ENCODE data around the gene KCNK18.
"Not testable (repeated sequence)": the region's sequence is repeated elsewhere in the genome, so short reads cannot be mapped to it uniquely, and the experiment has no call there.

KCNK18 gene

DNA sequence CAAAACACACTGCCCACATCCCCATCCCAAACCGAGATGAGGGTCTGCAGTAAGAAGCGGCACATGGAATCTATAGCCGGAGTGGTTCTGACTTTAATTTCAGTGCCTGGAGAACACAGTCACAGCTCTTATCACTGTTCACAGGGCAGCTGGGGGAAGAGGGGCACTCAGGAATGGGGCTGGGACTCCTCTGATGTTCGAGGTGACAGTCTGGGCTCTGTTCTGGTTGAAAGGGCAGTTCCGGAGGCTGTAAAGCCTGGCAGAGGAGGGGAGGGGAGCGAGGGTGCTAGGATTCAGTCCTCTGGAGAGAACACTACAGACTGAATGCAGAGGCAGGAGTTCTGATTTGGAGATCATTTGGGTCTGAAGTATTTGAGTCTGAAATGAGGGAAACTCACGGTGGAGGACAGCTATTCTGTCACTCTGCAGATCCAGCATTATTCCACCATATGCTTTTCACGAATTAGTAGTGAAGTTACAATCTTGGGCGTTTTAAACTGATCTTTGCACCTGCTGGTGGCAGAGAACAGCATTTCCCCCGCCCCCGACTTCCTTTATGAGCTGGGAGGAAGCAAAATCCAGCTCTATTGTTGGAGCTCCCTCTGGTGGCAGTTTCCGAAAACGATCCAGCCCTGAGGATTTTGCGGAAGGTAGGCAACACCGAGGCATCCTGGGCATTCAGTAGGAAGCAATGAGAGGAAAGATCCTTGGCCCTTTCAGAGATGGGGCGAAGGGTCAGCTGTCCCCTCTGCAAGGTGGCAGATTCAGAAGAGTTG lies 22.7 kb upstream of the KCNK18 start:
- peak; percentile 68 for DNase-seq (ENCODE audit: low read depth)

DNA sequence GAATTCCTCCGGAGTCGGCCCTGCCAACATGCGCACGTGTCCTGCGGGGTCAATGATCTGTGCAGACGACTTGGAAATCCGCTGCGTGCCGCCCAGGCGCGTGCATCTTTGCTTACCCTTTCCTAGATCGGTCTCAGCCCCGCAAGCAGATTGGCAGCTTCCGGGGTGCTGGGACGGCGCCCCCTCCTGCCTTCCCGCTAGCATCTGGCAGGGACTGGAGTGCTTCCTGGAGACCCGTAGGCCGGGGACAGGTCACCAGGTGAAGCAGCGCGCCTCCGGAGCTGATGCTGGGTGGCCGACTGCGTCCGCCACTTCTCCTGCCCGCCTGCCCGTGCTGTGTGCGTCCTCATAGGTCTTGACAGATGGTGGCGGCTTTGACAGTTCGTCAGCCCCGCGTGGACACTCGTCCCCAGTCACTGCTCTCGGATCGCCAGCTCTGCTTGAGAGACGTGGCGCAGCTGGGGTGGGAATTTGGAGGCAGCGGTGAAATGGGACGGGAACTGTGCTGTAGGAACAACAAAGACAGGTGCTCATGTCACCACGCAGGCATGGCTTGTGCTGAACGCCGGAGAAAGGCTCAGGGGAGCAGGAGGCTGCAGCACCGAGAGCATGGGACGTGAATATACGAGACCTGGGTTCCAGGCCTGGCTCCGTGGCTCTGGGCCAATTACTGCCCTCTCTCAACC lies 21.9 kb upstream of the KCNK18 start:
- DNase-seq (ENCODE audit: low read depth) = no peak

DNA sequence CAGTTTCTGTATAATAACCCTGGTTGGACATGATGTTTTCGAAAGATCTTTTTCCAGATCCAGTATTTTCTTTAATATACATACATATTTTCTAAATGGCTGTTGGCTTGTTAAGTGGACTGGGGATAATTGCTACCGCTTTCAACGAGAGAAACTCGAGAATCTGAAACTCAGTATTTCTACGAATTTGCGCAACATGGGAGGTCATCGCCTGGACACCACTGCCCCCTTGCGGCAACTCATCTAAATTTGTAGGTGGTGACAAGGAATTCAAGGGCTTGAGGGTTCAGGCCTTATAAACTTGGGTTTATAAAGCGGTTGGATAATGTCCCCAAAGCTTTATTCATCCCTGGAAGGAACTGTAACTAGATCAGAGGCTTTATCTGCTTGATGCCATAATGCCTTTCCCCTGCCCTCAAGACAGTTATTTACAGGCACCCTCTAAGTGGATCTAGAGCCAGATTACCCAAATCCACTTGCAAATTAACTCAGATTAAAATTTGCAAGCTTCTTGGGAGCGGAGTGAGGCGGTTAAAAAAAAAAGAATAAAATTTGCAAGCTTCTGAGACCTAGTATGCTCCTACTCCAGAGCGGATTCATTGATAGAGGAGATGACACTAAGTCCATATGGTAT lies 21.3 kb upstream of the KCNK18 start:
- peak; percentile 74 for DNase-seq (ENCODE audit: low read depth)

DNA sequence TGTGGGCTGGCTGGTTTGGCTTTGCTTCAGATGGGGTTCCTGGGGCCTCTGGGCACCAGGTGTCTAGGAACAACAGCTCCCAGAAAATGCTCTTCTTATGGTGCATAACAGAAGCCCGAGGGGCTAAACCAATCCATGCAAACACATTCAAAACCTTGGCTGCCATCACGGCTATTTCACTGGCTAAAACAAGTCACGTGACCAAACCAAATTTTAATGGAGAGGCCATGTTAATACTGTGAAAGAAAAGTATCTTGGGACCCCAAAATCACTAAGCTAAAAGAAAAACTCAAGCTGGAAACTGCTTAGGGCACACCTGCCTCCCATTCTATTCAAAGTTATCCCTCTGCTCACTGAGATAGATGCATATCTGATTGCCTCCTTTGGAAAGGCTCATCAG lies 19.1 kb upstream of the KCNK18 start:
- DNase-seq (ENCODE audit: low read depth) = no peak

DNA sequence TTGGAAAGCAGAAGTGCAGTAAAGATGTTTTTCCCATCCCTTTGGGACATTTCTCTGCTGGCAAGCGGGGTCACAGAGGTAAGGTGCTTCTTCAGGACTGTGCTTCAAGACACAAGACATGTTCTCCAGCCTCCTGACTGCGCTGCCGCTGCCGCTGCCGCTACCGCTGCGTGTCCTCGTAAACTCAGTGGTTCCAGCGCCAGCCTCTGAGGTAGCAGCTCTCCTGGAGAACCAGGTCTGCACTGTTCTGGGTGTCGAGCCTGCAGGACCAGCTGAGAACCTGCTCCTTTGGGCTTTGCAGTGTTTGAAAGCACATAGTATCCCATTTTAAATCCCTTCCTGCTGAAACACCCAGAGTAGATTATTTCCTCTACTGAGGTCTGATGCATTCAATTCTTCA lies 13.0 kb upstream of the KCNK18 start:
- no peak for DNase-seq (ENCODE audit: low read depth)

DNA sequence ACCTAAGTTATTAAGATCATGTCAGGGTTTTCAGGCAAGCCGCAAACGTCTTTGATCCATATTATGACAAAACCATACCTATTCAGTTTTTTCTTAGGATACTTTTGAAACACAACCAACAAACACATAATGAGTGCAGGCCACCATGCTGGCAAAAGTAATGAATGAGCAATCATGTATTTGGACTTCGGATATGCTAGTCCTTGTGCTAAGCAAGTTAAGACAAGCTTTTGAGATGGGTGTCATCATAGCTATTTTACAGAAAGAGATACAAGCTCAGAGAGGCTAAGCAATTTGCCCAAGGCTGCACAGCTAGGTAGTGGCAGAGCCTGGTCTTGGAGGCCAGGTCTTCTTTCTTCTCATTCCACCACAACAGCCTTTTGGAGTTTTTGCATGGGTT lies 12.5 kb upstream of the KCNK18 start:
- no peak for DNase-seq (ENCODE audit: low read depth)

DNA sequence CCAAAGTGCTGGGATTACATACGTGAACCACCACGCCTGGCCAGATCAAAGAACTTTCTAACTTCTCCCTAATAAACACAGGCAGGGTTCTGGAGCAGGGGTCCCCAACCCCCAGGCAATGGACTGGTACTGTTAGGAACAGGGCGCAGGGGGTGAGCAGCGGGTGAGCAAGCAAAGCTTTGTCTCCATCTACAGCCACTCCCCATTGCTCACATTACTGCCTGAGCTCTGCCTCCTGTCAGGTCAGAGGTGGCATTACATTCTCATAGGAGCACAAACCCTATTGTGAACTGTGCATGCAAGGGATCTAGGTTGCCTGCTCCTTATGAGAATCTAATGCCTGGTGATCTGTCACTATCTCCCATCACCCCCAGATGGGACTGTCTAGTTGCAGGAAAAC lies 11.5 kb upstream of the KCNK18 start:
- DNase-seq (ENCODE audit: low read depth) = not testable (repeated sequence)

DNA sequence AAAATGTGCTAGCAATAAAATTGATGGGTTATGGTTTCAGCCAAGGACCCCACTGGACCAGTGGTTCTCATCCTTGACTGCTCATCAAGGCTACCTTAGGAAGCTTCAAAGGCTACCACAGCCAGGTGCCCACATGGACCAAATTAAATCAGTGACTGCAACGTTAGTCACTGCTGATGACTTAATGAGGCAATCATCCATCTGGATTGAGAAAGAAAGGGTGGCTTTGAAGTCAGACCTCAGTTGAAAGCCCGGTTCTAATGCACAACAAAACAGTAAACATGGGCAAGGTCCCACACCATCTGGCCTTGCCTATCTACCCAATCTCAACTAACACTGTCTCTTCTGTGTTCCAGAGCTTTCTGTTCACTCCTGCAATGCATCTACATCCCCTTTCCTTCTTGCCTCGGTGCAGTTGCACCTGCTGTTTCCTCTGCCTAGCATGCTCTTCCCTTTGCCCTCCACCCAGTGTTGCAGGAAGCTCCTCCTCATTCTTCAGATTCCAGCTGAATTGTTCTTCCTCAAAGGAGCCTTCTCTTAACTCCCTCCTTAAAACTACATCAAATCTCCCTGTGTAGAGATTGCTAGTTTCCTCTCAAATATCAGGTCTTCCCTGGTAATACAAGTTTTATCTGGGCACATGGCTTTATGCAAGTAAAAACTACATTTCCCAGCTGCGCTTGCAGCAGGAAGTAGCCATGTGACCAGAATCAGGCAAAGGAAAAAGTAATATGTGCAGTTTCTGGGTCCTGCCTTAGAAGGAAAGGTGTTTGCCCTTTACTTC lies 10.3 kb upstream of the KCNK18 start:
- peak; percentile 26 for DNase-seq (ENCODE audit: low read depth)

DNA sequence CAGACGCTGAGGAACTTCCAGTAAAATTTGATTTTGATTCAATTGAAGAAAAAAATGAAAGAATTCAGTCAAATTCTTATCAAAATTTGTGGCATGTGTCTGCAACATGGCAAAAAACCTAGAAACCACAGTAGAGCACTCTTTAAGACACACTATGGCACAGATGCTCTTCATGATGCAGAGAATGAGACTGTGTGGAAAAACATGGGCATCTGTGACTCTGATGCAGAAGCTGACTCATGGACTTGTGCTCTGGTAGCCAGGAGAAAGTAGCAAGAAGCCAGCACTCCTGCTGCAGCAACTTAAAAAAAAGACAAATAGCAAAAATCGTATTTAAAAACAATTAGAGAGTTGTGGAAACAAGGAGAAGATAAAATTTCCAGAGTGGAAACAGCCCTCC lies 8.9 kb upstream of the KCNK18 start:
- DNase-seq (ENCODE audit: low read depth) = no peak

DNA sequence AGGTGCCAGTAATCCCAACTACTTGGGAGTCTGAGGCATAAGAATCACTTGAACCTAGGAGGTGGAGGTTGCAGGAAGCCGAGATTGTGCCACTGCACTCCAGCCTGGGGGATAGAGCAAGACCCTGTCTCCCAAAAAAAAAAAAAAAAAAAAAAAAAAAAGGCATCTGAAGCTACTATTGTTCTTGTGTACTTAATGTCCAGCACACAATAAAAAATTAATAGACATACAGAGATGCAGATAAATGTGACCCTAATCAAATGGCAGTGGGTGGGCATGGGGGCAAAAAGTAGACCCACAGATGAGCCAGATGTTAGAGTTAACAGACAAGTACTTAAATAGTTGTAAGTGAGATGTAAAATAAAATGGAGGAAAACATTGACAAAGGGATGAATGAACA lies 7.7 kb upstream of the KCNK18 start:
- DNase-seq (ENCODE audit: low read depth) = no peak

DNA sequence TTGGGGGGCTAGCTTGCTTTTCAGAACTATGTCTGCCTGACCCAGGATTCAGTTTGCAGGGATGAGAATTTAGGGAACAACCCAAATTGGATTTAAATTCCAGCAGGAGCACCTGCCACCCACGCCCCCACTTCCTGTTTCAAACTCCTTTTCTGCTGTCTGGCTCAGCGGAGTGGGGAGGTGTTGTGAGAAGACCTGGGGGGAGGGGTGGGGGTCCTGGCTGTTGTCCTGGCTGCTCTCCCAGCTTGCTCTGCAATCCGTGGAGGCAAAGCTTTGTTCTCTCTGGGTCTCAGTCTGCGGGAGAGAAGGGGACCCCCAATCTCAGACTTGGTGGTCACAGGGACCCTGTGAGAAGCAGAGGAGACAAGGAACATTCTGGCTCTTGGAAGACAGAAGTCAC lies 799 bp downstream of the KCNK18 start:
- no peak for DNase-seq (ENCODE audit: low read depth)

DNA sequence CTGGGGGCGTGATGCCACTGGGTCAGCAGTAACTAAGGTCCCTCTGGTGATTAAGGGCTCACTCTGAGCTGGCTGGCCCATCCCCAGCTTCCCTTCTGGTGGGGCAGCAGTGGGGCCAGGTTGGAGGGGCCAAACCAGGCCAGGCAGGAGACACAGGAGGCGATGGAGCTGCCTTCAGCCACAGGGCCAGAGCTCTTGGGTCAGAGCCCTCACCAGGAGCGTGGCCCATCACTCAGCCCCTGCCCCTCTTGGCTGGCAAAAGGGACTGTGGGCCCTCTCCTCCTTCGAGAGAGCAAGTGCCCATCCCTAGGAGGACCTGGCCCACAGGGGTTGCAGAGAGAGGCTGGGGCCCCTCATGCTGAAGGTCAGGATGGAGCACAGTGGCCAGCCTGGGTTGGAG lies 4.5 kb downstream of the KCNK18 start:
- no peak for DNase-seq (ENCODE audit: low read depth)

DNA sequence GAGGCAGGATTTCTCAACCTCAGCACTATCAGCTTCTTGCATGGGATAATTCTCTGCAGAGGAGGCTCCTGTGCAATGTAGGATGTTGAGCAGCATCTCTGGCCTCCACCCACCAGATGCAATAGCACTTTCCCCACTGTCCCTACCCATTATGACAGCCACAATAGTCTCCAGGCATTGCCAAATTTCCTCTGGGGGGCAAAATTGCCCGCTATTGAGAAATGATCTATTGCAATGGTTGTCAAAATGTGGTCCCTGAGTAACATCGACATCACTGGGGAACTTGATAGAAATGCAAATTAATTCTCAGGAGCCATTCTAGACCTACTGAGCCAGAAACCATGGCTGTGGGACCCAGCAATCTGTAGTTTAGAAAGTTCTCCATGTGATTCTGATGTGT lies 7.0 kb downstream of the KCNK18 start:
- DNase-seq (ENCODE audit: low read depth) = no peak

DNA sequence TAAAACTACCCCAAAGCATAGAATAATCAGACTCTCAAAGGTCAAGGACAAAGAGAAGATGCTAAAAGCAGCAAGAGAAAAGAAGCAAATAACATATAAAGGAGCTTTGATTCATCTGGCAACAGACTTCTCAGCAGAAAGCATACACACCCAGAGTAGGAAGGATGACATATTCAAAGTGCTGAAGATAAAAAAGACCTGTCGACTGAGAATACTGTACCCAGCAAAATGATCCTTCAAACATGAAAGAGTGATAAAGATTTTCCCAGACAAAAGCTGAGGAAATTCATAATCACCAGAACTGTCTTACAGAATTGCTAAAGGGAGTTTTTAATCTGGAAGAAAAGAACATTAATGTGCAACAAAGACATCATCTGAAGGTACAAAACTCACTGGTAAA lies 14.9 kb downstream of the KCNK18 start:
- no peak for DNase-seq (ENCODE audit: low read depth)

DNA sequence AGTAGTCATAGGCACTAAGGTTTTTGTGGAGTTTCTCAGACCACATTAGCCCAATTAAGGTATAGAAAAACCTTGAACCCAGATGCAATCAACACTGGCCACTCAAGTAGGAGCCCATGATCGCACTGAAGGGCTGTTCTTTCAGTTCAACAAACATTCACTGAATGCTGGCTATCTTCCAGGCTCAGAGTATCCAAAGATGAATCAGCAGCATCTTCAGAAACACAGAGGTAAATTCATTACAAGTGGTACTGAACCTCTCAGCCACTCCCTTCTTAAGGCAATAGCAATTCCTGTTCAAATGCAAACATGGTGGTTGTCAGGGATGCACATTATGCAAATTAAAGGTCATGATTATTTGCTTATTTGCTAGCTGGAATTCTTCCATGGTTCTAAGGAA lies 17.1 kb downstream of the KCNK18 start:
- DNase-seq (ENCODE audit: low read depth) = peak; percentile 58

DNA sequence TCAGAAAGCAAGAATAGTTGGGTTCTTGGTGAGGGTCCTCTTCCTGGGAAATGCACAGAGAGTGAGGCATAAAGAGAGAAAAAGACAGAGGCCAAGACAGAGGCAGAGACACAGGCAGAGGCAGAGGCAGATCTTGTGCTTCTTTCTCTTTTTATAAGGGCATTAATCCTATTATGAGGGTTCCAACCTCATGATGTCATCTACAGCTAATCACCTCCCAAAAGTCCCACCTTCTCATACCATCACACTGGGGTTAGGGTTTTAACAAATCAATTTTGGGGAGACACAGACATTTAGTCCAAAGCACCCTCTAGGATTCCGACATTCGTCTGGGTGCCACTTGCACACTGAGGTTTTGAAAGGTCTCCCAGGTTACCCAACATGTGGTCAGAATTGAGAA lies 17.8 kb downstream of the KCNK18 start:
- no peak for DNase-seq (ENCODE audit: low read depth)

DNA sequence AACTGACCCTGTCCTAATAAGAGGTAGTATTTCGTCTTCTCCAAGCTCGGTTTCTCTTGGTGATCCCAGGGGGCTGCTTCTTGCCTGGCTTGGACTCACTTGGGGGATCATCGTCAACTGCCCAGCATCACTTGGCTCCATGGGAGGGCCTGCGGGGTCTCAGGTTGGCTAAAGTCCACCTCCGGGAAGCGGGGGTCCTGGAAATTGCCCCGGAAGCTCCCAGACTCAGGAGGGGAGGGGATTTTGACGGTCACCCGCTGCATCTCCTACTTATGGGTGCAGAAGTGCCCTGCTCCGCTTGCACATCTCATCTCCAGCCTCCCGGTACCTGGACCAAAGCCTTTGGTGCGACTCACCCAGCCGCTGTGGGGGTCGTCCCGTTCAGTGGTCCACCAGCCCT lies 18.7 kb downstream of the KCNK18 start:
- no peak for DNase-seq (ENCODE audit: low read depth)

DNA sequence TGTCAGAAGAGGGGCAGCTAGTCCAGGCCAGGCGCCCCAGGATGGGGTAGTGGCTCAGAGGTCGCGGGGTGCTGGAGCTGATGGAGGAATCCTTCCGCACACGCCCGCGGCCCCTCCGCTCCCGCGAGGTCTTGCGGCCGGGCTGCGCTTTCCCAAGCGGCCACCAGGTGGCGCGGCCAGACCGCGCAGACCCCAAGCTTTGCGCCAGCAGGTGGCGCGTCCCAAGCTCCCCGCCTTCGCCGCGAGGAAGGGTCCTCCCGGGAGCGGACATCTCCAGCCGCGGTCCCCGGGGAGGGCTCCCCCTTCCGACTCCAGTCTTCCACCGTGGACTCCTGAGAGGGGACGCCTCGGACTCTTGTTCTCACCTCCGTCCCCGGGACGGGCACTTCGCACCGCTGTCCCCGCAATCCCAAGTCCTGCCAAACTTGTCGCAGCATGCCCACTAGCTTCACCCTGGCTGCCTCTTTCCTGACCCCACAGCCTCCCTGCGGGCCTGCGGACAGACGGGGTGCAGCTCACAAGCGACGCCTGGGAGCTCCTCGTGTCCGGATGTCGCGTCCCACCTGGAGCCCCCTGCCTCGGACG lies 19.4 kb downstream of the KCNK18 start:
- DNase-seq (ENCODE audit: low read depth) = peak; percentile 57

DNA sequence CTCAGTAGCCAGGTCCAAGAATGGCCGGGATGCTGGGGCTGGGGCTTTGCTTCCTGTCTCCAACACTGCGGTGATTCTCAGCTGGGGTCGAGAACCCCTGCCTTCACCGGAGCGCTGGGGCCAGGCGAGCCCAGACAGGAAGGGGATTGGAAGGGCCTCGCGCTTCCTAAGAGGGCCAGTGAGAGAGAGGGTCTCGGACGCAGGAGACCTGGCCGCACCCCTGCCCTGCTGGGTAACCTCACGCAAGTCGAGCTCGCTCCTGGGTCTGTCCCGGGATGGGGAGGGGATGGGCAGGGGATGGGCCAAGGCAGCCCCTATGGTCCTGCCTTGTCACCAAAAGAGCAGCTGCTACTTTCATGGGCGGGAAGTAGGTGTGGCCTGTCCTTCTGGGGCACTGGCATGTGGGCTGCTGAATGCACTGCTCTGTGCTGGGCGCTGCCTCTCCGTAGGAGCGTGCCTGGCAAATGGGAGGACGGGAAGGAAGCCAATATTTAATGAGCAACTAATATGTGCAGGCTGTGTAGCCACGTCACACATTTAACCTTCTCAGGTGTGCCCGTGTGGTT lies 20.0 kb downstream of the KCNK18 start:
- no peak for DNase-seq (ENCODE audit: low read depth)

DNA sequence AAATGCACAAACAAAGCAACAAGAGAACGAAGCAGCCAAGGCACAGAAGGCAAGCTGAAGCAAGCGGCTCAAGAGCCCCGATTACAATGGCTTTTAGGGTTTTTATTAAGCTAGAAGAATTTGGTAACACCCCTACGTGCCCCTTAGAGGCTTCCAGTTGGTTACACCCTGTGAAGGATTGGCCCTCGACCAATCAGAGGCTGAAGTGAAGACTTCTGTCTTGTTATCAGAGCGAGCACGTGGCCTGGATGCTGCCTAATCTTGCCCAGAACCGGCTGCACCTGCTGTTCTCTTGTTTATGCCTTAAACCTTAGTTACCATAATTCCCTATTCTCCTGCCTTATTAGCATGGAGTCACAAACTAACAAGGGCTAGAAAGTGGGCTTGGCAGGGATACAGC lies 21.4 kb downstream of the KCNK18 start:
- no peak for DNase-seq (ENCODE audit: low read depth)

DNA sequence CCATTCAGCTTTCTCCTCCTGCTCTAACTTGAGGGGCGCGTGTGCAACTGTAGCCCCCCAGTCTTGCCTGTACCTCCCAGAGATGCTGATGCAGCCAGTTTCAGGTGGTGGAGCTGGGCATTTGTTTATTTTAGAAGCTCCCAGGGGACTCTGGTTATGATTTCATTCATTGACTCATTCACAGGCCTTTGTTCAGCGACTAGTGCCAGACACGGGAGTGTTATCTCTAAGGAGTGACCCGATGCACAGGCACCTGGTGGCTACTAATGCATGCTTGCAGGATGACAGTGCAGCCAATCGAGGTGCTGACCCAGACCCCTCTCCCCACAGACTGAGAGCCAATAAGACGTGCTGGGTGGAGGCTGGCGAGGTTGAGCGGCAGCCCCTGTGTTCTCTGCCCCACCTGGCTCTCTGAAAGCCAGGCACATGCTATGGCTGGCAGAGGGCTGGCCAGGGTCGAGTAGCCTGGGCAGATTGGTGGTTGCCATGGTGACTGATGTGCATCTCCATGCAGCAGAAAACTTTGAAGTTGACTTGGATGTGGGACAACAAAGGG lies 23.9 kb downstream of the KCNK18 start:
- DNase-seq (ENCODE audit: low read depth) = no peak

DNA sequence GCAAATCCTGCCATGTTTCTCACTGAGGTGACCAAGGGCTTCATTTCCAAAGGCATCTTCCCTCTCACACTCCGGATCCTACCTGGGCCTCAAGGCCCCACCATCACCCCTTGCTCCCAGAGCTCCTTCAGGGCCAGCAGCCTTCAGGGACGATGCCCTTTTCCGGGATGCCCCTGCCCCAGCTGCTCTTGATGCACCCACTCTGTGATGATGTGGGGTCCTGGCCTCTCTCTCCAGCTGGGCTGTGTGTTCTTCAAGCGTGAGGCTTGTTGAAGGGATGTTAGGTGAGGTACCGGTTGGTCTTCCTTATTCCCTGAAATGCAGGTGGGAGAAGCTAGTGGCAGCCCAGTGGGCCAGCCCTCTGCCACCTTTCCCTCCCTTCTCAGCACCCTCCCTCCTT lies 25.3 kb downstream of the KCNK18 start:
- no peak for DNase-seq (ENCODE audit: low read depth)

Data from iris pigment epithelial cell (primary cell).